Renal cortex interstitium (tissue), 11 donors: ENCODE measurements around the gene CRLF2. TPM values are rescaled to one million over a fixed set of nuclear protein-coding genes. Genes with fewer than 3 reads are reported as not detected.
"Not testable (repeated sequence)": the region's sequence is repeated elsewhere in the genome, so short reads cannot be mapped to it uniquely, and the experiment has no call there.

Experiments
- DNase-seq, 11 donors: peaks; one replicate each; pipeline ENCODE4 v3.0.0-alpha.2; 2013; ENCODE audit warnings: low read depth in 9 of 11, low spot score in 4 of 11; ENCODE audit errors: extremely low read depth in 1 of 11
- polyA plus RNA-seq, 3 donors: library from polyadenylated mRNA; unstranded; fragments of 120-200 nt; gene quantifications; one replicate each; pipeline ENCODE4 v1.2.1, GENCODE V29; 2013; ENCODE audit not compliant: insufficient read length in 3 of 3

CRLF2 gene
- polyA plus RNA-seq, 3 donors = 0.11 TPM; not detected in 2

DNA sequence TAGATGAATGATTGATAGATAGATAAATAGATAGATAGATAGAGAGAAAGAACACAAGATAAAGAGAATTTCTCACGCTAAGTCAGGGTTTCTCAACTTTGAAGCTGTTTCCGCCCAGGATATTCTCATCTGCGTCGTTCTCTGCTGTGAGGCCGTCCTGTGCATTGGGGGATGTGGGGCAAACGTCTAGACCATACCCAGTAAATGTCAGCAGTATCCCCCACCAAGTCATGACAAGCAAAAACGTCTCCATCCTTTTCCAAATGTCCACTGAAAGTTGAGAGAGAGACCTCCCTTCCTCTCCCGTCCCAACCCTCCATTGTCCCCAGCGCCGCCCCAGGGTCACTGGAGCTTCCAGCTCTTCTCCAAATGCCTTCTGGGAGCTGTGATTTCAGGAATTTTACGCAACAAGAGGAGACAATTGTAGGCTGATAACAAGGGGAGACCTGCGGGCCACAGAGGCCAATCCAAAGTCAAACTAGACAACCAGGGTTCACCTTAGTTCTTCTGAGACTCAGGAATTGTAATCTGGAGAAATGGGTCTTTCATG, 8.9 kb upstream of the CRLF2 start:
- DNase-seq = no peak

- DNase-seq = no peak
Observed at GRCh38 chrX:1218286-1218685, 5.8 kb upstream of the CRLF2 start.

DNA sequence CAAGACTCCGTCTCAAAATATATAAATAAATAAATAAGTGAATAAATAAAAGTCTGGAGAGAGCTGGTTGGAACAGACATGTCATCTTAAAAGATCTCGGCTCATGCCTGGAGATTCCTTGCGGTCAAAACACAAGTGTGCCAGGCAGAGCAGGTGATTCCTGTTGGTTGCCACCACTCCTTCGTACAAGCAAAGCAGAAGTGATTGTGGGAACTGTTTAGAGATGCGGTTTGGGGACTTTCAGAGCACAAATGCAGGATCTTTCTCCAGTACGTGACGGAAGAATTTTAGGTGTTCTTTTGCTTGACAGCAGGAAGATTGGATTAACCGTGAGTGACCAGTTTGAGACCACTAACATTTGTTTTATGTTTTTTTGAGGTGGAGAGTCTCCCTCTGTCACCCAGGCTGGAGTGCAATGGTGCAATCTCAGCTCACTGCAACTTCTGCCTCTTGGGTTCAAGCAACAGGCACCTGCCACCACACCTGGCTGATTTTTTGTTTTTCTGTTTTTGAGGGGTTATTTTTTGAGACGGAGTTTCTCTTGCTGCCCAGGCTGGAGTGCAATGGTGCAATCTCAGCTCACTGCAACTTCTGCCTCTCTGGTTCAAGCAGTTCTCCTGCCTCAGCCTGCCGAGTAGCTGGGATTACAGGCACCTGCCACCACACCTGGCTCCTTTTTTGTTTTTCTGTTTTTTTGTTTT, 2.8 kb upstream of the CRLF2 start:
- DNase-seq = no peak

GRCh38 chrX:1213971-1214370, 1.5 kb upstream of the CRLF2 start:
- DNase-seq = no peak

GRCh38 chrX:1210844-1211243, 1.6 kb downstream of the CRLF2 start:
- no peak for DNase-seq

DNA sequence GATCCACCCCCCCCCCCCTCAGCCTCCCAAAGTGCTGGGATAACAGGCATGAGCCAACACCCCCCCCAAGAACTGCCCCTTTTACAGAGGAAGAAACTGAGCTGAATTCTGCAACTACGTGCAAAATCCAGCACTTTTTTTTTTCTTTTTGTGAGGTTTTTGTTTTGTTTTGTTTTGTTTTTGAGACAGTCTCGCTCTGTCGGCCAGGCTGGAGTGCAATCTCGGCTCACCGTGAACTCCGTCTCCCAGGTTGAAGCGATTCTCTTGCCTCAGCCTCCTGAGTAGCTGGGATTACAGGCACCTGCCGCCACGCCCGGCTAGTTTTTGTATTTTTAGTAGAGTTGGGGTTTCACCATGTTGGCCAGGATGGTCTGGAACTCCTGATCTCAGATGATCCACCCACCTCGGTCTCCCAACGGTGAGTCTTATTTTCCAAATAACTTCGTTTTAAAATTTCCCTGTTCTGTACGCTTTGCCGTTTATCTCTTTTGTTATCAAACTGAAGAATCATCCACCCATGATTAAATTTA, 4.9 kb downstream of the CRLF2 start:
- no peak for DNase-seq

DNA sequence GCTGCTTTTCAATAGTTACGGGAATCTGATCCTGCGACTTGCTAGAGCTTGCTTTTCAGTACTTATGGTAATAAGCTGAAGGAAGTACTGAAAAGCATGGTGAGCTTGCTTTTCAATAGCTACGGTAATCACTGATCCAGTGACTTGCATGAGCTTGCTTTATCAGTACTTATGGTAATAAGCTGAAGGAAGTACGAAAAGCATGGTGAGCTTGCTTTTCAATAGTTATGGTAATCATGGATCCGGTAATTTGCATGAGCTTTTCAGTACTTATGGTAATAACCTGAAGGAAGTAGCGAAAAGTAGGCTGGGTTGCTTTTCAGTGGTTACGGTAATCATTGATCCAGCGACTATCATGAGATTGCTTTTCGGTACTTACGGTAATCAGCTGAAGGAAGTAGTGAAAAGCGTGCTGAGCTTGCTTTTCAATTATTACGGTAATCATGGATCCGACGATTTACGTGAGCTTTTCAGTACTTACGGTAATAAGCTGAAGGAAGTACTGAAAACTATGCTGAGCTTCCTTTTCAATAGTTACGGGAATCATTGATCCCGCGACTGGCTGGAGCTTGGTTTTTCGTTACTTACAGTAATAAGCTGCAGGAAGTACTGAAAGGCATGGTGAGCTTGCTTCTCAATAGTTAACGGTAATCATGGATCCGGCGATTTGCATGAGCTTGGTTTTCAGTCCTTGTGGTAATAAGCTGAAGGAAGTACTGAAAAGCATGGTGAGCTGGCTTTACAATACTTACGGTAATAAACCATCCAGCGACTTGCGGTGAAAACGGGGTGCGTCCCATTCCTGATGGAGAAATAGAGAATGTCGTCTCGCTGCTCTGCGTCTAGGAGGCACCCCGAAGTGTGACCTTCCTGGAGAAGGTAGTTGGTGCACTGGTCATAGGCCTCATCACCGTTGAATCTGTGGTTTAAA, 6.5 kb downstream of the CRLF2 start:
- peak; percentile 46 to 88 (median 72) for DNase-seq

- DNase-seq = no peak
Observed at GRCh38 chrX:1202251-1202650, 10.2 kb downstream of the CRLF2 start.

DNA sequence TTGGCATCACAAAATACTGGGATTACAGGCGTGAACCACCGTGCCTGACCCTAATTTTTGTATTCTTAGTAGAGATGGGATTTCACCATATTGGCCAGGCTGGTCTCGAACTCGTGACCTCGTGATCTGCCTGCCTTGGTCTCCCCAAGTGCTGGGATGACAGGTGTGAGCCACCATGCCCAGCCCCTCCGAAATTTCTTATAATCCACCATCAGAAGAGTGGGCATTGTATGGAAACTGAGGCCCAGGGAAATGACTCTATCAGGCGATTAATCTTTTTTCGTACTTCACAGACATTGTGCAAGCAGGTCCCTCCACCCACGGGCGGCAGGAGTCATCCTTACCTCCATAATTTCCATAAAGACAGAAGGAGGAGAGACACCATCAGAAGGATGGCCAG, 16.0 kb downstream of the CRLF2 start:
- DNase-seq = no peak

GRCh38 chrX:1192196-1192595, 20.3 kb downstream of the CRLF2 start:
- not testable (repeated sequence) for DNase-seq

DNA sequence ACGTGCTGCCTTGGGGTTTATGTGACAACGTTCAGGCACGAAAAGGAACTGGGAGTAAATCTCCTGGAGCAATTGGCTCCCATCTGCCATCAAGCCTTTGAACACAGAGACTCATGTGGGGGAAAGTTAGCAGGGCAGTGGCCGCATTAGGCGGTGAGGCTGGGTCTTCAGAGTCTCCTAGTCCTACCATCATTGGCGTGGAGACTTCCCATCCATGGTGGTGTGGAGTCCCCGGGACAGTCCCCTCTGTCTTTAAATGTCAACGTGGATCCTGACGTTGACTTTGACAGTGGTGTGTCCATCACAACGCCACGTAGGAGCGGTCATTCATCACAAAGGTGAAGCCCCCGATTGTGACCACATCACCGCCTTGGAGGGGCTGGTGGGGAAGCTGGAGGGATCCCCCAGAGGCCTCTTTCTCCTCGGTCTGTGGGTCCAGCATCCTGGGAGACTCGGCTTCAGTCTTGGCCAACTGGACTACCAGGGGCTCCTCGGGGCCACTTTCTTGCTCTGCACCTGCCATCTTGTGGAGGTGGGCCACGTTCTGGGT, 21.8 kb downstream of the CRLF2 start:
- DNase-seq = no peak

DNA sequence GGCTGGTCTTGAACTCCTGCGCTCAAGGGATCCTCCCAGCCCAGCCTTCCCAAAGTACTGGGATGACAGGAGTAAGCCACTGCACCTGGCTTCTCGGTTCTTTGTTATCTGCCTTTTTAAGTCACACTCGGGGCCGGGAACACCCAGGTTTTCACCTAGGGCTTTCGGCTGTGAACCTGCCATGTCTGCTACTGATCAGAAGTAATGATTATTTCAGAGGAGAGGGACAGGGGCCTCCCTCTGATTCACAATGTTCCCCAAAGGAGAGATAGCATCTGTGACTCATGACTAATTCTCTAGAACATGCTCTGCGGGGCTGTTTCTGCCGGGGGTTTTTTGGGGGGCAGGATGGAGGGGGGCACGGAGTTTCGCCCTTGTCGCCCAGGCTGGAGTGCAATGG, 26.9 kb downstream of the CRLF2 start:
- no peak for DNase-seq

DNA sequence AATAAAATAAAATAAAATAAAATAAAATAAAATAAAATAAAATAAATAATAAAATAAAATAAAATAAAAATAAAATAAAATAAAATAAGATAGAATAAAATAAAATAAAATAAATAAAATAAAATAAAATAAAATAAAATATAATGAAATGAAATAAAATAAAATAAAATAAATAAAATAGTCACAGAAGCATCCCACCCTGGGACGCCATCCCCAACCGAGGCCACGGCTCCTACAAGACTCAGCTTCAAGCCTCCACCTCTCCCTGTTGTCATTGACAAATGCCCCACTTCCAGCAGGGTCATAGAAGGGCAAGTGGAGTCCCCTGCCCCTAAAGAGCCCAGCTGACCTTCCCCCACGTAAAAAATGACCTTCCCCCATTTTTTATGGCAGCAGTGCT, 30.2 kb downstream of the CRLF2 start:
- DNase-seq = no peak

GRCh38 chrX:1181661-1182060, 30.8 kb downstream of the CRLF2 start:
- DNase-seq = not testable (repeated sequence)

- no peak for DNase-seq
Observed at GRCh38 chrX:1181170-1181569, 31.3 kb downstream of the CRLF2 start.

DNA sequence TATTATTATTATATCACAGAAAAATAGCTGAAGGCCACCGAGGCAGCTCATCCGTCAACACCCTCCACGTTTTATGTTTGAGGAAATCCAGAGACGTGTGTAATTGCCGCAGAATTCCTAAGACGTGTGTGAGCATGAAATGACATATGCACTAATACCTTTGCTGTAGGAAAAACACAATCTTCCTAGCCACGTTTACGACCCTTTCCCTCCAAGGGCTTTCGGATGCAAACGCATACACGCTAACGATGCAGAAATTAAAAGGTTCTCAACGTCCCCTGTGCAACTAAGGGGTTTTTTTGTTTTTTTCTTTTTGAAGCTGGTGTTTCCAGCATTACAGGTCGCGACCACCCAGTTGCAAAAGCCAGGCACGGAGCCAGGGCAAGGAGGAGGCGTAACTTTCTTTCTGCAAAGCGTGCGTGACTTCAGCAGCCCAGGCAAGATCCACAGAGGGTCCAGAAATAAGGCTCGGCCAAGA, 33.8 kb downstream of the CRLF2 start:
- peak in 1 of 11 donors; percentile 19 for DNase-seq

- DNase-seq = not testable (repeated sequence)
Observed at GRCh38 chrX:1176531-1177320, 35.7 kb downstream of the CRLF2 start.
